Coronary artery (tissue), 2 donors: ENCODE measurements around the gene PFKFB2.

ENCODE experiments used
- DNase-seq: peaks from one replicate; pipeline ENCODE4 v3.0.0-alpha.2; 2017; ENCODE audit warnings: low spot score
- H3K27ac ChIP-seq, 2 donors: fragments of 200-600 bp; sonication (generic); one replicate each; pipeline ENCODE4 v1.5.1; 2016 to 2019
- H3K4me3 ChIP-seq: fragments of 200-600 bp; sonication (generic); 2 replicates; pipeline ENCODE4 v1.5.1; 2016; ENCODE audit warnings: mild to moderate bottlenecking, moderate library complexity
- TF ChIP-seq, protein P1 (sequence below): fragments of 200-600 bp; sonication (generic); IDR thresholded peaks from one replicate; pipeline ENCODE4 v1.5.1; 2019; ENCODE audit warnings: antibody characterized with exemption

Gene PFKFB2

DNA sequence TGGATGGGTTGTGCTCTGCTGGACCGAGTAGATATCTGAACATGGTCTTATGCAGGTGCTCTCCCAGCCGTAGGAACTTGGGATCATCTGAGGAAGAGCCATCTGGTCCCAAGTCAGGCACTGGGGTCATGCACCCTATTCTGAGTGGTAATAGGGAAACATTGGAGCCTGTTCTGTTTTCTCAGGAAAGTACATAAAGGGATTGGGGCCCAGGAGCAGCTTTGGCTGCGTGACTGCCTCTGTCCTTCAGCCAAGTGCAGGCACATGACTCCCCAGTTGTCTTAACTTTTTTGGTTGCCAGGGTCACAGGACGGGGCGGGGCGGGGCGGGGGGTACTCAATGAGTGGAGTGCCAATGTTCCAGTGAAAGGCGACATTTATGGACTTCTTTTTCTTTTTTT is 11.5 kb downstream of the PFKFB2 start:
- no peak for DNase-seq
- Histone ChIP-seq H3K27ac (no peak overlapping the region), H3K4me3 (no peak overlapping the region)
- TF ChIP-seq, protein P1, sequence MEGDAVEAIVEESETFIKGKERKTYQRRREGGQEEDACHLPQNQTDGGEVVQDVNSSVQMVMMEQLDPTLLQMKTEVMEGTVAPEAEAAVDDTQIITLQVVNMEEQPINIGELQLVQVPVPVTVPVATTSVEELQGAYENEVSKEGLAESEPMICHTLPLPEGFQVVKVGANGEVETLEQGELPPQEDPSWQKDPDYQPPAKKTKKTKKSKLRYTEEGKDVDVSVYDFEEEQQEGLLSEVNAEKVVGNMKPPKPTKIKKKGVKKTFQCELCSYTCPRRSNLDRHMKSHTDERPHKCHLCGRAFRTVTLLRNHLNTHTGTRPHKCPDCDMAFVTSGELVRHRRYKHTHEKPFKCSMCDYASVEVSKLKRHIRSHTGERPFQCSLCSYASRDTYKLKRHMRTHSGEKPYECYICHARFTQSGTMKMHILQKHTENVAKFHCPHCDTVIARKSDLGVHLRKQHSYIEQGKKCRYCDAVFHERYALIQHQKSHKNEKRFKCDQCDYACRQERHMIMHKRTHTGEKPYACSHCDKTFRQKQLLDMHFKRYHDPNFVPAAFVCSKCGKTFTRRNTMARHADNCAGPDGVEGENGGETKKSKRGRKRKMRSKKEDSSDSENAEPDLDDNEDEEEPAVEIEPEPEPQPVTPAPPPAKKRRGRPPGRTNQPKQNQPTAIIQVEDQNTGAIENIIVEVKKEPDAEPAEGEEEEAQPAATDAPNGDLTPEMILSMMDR = no peak

DNA sequence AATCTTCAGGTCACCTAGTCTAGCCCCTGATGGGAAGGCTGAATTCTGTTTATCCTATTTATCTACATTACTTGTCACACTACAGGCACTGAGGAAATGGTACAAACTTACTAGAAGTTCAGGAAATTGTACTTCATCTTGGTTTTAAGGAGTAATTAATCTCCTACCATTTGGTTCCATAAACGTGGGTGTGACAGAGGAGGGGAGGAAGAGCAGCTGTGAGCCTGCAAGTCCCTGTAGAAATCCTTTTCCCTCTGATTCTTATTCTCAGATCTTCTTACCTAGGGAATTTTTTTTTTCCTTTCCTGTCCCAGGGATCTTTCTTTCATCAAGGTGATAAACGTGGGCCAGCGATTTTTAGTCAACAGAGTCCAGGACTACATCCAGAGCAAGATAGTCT is 14.1 kb downstream of the PFKFB2 start:
- Histone ChIP-seq H3K27ac (no peak overlapping the region), H3K4me3 (no peak overlapping the region)
- DNase-seq = no peak

DNA sequence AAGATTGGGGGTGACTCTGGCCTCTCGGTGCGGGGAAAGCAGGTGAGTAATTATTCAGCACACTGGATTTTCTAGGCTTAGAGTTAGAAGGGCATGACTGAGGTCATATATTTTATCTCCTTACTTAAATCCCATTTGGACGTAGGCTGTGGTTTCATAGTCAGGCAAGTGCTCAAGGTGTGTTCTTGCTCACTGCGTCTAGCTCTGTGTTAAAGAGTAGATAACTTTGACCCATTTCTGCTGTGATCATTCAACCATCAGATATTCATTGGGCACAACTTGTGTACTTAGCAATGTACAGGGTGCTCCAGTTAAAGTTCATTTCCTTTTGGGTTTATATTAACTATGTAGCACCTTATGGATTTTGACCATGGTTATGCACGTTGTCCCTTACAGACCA is 14.6 kb downstream of the PFKFB2 start:
- no peak for DNase-seq
- no peak overlapping the region for H3K4me3 ChIP-seq
- no peak overlapping the region for H3K27ac ChIP-seq
- TF ChIP-seq, protein P1 = no peak

More for the DNA sequence above, 14.1 kb downstream of the PFKFB2 start:
- TF ChIP-seq, protein P1 = no peak

DNA sequence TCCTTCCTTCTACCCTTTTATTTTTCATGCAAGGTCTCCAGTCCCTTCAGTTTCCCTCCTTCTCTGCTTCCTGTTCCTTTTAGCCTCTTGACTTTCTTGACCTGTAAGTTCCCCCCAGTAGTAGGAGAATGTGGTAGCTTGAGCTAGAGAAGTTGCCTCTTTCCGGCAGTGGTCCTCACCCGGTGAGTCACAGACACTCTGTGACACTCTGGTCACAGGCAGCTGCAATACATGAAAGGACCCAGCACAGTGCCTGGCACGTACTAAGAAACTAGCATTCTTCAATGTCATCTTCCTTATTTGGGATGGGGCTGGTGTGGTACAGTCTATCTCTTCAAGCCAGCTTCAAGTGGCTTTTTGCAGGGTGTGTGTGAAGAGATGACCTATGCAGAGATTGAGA is 16.0 kb downstream of the PFKFB2 start:
- TF ChIP-seq, protein P1 = no peak
- DNase-seq = no peak
- no peak overlapping the region for H3K27ac ChIP-seq
- no peak overlapping the region for H3K4me3 ChIP-seq

DNA sequence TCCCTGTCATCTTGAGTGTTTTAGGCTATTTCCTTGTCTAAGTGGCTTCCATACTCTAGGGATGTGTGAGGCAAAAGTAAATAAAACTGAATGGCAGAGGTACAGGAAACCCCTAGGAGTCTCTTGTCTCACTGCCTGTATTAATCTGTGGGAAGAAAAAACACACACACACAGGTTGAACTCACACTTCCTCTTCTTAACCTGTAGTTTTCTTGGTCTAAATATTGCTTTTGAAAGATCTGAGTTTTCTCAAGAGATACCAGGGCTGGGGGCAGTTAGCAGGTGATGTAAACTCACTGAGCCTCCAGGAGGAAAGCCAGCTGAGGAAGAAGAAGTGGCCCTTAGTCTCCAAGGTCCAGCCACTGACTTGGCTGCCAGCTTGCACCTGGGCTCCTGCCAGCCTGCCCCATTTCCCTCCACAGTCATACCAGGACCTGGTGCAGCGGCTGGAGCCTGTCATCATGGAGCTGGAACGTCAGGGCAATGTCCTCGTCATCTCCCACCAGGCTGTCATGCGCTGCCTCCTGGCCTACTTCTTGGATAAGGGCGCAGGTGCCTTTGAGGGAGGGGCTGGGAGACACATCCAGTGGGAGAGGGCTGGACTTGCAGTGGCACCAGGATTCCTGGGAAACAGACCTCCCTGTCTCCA is 16.9 kb downstream of the PFKFB2 start:
- DNase-seq = no peak
- H3K4me3 ChIP-seq = no peak overlapping the region

DNA sequence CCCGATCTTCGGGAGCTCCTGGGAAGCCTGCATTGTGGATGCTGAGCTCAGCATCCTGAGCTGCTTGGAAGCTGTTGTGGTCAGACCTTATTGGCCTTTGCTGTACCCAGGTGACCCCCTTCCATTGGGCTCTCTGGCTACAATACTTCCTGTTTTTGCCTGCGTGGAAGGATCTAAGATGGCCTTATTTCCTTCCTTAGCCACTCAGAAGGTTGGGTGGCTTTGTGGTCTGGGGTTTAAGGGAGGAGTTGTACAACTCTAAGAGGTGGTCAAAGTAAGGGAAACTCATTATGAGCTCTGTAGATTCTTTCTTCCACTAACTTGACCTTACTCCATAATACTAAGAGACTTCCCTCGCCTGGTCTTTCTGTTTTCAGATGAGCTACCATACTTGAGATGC is 17.7 kb downstream of the PFKFB2 start:
- Histone ChIP-seq H3K27ac (no peak overlapping the region), H3K4me3 (no peak overlapping the region)
- TF ChIP-seq, protein P1 = no peak
- no peak for DNase-seq

More for the DNA sequence above, 16.9 kb downstream of the PFKFB2 start:
- H3K27ac ChIP-seq = no peak overlapping the region
- TF ChIP-seq, protein P1 = no peak

DNA sequence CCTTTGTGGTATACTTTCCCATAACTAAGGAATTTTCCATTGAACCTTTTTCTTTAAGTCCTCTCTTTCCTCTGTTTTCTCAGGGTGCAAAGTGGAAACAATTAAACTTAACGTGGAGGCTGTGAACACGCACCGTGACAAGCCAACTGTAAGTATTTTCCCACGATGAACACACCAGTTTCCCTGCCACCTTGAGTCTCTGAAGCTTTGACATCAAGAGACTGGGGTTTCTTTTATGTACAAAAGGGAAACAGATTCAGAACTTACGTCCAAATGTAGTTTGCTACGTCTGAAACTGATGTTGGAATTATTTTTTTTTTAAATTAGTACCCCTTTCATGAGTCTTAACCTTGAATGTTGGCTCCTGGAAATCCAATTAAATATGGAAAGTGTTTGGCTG is 18.4 kb downstream of the PFKFB2 start:
- Histone ChIP-seq H3K4me3 (no peak overlapping the region), H3K27ac (no peak overlapping the region)
- no peak for DNase-seq
- TF ChIP-seq, protein P1 = no peak
